ENCODE results near the gene IFNL4. TPM values are rescaled to one million over a fixed set of nuclear protein-coding genes. Genes with fewer than 3 reads are reported as not detected.

IFNL4 gene
- total and polyA plus RNA-seq, 9 of the 15 experiments (the other 6 are each of a cell fraction or from before 2014, with no cell fraction given): not detected

GRCh38 chr19:39212375-39212742 is 36.3 kb downstream of the IFNL4 start (continued):
- TF ChIP-seq, protein P1, sequence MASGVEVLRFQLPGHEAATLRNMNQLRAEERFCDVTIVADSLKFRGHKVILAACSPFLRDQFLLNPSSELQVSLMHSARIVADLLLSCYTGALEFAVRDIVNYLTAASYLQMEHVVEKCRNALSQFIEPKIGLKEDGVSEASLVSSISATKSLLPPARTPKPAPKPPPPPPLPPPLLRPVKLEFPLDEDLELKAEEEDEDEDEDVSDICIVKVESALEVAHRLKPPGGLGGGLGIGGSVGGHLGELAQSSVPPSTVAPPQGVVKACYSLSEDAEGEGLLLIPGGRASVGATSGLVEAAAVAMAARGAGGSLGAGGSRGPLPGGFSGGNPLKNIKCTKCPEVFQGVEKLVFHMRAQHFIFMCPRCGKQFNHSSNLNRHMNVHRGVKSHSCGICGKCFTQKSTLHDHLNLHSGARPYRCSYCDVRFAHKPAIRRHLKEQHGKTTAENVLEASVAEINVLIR (CRISPR knock-in tag; IDR thresholded peaks at IDR 0.05): no peak
- TF ChIP-seq MED1 (CRISPR knock-in tag; IDR thresholded peaks at IDR 0.05; ENCODE audit: borderline replicate concordance): no peak
- peak; percentile 77; the same call in 1 of the 2 replicates for TF ChIP-seq CBX1 (IDR thresholded peaks at IDR 0.05; ENCODE audit: low read depth)
- peak; percentile 83 for TF ChIP-seq RBM25 (IDR thresholded peaks at IDR 0.05; ENCODE audit: low read depth, low read length, severe bottlenecking)
- TF ChIP-seq NFYB (IDR thresholded peaks at IDR 0.05; ENCODE audit: extremely low read depth, insufficient read length): no peak
- TF ChIP-seq HDAC2 (IDR thresholded peaks at IDR 0.05): peak; percentile 48; the same call in 1 of the 2 replicates
- peak; percentile 74; the same call in 1 of the 2 replicates for TF ChIP-seq SMARCA5 (IDR thresholded peaks at IDR 0.05)
- TF ChIP-seq, protein P2, sequence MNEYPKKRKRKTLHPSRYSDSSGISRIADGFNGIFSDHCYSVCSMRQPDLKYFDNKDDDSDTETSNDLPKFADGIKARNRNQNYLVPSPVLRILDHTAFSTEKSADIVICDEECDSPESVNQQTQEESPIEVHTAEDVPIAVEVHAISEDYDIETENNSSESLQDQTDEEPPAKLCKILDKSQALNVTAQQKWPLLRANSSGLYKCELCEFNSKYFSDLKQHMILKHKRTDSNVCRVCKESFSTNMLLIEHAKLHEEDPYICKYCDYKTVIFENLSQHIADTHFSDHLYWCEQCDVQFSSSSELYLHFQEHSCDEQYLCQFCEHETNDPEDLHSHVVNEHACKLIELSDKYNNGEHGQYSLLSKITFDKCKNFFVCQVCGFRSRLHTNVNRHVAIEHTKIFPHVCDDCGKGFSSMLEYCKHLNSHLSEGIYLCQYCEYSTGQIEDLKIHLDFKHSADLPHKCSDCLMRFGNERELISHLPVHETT (CRISPR knock-in tag; conservative IDR thresholded peaks at IDR 0.05 in 1 of 2, IDR thresholded peaks at IDR 0.05 in 1 of 2): no peak

All from K562 (cell line).